DOHH2 (cell line): ENCODE data around the gene OSBPL10.

Experiments used
- EZH2phosphoT487 ChIP-seq: fragments of 200-600 bp; sonication (generic); IDR thresholded peaks from 2 replicates; pipeline ENCODE4 v1.6.1; 2017; ENCODE audit warnings: borderline replicate concordance, mild to moderate bottlenecking, antibody characterized with exemption, low read length, moderate library complexity, mixed read lengths
- TF ChIP-seq, protein P1 (sequence below): fragments of 200-600 bp; sonication (generic); IDR thresholded peaks from one replicate; pipeline ENCODE4 v1.5.1; 2014; ENCODE audit warnings: antibody characterized with exemption, mild to moderate bottlenecking, low read depth, low read length; ENCODE audit not compliant: poor library complexity, severe bottlenecking

- TF ChIP-seq, protein P1, sequence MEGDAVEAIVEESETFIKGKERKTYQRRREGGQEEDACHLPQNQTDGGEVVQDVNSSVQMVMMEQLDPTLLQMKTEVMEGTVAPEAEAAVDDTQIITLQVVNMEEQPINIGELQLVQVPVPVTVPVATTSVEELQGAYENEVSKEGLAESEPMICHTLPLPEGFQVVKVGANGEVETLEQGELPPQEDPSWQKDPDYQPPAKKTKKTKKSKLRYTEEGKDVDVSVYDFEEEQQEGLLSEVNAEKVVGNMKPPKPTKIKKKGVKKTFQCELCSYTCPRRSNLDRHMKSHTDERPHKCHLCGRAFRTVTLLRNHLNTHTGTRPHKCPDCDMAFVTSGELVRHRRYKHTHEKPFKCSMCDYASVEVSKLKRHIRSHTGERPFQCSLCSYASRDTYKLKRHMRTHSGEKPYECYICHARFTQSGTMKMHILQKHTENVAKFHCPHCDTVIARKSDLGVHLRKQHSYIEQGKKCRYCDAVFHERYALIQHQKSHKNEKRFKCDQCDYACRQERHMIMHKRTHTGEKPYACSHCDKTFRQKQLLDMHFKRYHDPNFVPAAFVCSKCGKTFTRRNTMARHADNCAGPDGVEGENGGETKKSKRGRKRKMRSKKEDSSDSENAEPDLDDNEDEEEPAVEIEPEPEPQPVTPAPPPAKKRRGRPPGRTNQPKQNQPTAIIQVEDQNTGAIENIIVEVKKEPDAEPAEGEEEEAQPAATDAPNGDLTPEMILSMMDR, result no peak
- TF ChIP-seq EZH2phosphoT487, result no peak
Measured at GRCh38 chr3:31725976-31726375, 255.1 kb downstream of the OSBPL10 start.
